HG03108 (cell line): ENCODE results near the gene ACAP2.

Source experiments
- ATAC-seq: cut with Tn5 transposase; IDR thresholded peaks from one replicate; pipeline ENCODE4 v1.9.1; 2021; ENCODE audit warnings: moderate library complexity; ENCODE audit not compliant: unreplicated experiment

Gene ACAP2

DNA sequence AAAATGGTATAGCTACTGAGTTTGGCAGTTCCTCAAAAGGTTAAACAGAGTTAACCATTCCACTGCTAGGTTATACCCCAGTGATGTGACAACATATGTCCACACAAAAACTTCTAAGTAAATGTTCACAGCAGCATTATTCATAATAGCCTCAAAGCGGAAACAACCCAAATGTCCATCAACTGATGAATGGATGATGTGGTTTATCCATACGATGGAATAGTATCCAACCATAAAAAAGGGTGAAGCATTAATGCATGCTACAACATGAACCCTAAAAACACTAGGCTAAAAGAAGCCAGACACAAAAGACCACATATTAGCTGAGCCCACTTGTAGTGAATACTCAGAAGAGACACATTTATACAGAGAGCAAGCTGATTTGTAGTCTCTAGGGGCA lies 180.9 kb downstream of the ACAP2 start:
- ATAC-seq: no peak

DNA sequence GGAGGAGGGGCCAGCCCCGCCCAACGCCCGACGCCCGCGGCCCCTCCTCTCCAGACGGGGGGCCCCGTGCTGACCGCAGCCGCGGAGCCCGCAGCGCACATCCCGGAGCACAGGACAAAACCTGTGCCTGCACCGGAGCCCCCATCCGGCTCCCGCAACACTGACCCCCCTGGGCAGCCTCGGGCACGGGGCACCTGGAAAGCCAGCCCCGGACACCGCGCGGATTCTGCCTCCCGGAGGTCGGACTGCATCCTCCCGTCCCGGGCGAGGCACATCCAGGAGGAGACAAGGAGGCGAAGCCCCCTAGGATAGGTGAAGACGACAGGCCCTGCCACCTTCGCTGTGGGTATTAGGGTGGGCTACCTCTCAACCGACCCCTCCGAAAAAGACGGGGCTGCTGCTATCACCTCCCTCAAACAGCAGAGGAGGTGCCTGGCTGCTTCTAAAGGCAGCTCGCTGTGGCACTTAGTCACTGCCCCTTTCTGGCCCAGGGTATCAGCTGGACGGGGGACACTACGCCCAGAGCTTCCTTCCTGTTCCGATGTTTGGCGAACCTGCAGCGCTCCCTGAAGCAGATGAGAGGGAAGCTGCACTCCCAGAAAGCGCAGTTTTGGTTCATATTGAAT lies 182.4 kb downstream of the ACAP2 start:
- ATAC-seq: peak; percentile 4

DNA sequence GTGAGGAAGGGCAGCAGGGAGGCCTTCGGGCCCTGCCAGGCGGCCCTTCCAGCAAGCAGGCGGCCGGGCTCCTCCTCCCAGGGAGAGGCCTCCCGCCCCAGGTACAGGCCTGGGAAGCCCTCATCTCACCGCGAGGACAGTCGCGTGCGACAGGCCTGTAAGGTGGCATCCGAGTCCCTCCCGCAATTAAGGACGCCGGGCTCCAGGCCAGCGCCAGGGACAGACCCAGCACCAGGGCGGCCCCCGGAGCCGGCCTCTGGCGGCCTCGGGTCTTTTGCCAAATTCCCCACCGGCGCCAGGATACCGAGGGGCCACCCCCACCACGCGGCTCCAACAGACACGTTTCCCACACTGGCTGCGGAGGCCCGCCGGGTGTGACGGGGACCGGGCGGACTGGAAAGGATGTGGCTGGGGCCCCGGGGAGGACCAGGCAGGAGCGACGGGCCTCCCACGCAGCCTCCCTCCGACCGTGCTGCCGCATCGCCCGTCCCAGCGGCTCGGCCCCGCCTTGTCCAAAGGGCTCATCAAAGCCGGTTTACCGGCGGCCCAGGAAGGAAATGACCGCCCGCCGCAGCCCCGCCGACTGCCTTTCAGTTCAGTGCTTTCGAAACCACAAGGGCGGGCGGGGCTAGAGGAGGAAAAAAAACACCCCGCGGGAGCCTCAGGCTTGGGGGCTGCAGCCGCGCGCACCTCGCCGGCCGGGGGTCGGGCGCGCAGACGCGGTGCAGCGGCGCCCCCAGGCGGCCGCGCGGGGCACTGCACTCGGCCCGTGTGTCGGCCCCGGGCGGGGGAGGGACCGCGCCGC lies 183.1 kb downstream of the ACAP2 start:
- ATAC-seq: peak; percentile 70

DNA sequence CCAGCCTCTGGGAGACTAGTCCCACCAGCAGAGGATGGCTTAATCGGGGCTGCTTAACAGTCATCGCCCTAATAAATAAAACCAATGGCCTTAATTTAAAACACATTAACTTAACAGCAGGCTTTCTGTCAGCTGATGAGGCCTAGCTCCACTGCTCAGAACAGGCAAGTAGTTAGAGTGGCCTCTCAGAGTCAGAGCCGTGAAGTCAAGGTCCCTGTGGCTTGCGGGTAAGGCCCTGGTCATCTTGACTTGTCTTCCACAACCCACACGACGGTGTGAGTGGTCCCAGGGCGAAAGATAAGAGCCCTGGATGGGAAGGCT lies 183.7 kb downstream of the ACAP2 start:
- ATAC-seq: no peak

DNA sequence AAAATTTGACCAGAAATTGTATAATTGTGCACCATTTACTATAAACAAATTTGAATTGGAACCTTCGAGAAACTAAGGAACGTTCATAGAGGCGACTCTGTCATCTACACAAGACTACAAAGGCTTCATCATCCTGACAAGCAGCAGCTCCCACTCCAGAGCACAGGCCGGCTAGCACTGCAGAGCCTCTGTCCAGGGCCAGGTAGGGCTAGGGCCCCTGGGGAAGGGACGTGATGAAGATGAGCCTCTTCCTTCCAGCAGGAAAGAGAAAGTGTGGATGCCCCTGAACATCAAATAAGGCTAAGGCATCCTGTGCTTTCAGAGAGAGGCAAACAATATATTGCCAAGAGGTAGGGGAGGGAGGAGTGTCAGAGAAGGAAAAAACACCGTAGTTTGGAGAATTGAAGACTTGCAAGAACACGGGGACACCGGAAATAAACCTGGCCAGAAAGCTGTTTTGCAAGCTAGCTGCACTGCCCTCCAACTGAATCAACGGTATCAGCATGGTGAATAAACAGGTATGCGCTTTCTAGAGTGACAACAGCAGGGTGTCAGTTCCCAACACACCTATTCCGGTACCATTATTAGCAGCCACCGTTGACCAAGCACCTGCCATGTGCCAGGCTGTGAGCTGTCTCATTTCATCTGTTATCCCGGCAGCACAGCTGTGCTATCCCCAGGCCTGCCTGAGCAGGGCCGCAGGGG lies 184.2 kb downstream of the ACAP2 start:
- ATAC-seq: no peak

DNA sequence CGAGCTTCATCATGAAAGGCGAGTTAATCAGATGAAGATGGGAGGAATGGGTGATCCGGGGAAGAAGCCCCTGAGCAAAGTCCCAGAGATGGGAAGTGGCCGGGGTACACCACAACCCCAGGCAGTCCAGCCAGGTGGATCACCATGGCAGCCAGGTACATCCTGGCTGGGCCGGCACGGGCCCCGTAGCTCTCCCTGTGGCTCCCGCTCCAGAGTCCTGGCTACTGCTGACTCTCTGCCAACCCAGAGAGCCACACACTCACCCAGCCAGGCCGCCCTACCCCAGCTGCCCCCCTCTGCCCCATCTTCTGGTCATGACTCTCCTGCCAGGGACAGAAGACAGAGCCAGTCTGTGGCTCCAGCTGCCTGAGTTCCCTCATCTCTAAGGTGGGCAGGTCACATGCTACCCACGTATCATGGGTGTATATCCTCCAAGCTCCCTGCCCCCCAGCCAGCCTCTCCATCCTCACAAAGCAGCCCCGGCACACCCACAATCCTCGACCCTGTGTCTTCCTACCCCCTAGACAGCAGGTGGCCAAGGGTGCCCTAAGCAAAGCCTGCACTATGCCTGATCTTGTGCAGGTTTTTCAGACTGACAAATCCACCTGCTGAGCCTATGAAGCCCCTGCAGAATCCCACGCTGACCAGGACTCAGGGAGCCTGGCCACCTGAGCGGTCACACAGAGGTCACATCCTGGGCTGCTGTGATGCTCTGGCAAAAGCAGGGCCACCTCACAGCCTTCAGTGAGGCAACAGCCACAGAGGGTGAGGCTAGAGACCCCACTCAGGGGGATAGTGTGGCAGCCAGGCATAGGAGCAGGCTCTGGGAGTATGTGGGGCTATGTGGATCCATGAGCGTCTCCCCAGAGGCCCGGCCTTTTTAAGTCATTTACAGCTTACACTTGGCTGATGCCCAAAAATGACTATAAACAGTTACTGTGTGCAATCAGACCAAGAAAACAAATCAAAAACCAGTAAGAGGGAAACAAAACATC lies 185.1 kb downstream of the ACAP2 start:
- ATAC-seq: no peak

DNA sequence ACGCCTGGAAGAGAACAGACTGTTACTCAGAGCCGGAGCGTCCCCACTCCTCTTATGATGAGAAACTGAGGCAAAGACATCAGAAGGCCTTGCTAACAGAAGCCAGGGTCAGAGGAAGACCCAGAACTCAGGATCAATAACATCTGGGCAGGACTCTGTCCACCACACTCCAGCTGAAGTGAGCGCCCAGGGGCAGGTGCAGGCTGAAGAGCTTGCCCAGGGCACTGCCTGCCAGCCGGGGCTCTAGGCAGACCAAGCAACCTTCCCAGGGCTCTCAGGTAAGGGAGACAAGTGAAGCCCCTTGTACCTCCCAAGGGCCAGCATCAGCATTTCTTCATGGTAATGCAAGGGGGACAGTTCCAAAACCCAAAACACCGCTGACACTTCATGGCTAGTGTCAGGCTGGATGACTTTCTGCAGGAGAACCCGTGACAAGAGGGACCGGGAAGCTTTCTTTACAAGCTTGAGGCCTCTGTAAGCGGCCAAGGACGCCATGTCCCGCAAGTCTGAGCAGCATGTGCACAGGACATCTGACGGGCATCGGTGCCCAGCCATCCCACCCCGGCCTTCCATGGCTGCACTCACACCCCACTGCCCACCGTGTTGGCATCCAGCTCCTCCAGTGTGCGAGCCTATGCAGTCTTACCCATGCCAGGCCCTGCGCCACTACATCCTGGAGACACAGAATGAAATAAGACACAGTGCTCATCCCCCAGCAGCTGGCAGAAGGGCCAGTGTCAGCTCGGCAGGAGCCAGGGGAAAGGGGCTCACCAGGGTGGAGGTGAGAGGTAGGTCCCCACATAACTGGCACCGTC lies 186.0 kb downstream of the ACAP2 start:
- ATAC-seq: no peak

DNA sequence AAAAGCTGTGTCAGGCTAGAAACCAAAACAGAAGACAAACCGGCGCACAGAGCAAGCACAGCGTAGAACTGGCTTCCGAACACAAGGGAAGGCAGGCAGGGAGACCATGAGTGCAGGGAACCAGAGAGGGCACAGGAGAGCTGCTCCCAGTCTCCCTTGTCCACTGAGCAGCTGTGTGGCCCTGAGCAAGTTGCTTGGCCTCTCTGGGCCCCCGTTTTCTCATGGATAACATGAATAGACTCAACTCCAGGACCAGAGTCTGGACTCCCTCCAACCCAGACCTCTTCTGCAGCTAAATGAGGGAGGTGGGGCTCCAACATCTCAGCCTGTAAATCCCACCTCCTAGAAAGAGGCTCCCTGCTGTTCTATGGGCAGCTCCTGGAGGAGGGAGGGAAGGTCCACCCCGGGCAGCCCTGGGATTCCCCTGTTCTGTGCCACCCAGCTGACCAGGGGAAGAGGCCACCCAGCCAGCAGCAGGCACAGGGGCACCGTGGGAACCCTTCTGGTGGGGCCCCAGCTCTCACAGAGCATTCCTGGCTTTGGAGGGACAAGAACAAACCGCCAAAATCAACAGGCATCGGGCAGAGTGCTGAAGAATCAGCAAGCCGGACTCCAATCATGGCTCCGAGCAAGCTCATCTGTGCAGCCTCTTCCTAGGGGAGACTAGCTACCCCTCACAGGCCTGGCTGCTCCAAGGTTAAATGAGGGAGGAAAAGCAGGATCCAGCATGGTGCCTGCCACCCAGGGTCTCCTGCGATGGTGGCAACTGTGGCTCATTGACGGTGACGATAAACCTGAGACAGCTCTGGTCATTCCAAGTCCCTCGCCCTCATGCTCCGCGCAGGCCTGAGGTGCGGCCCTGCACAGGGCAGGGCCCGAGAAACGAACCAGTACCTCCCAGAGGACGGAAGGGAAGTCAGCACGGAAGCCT lies 187.0 kb downstream of the ACAP2 start:
- no peak for ATAC-seq

DNA sequence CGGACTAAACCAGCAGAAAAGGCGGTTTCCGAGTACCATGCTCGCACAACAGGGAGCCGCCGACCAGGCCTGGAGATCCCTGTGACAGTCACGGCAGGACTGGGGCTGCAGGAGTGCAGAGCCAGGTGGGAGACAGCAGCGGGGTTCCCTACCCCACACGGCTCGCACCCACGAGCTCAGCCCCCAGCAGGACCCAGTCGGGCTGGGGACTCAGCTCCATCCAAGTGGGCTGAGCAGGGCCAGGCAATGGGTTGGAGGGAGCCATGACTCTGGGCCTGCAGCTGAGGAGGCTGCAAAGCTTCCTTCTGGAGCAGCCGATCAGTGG lies 187.7 kb downstream of the ACAP2 start:
- ATAC-seq: no peak

DNA sequence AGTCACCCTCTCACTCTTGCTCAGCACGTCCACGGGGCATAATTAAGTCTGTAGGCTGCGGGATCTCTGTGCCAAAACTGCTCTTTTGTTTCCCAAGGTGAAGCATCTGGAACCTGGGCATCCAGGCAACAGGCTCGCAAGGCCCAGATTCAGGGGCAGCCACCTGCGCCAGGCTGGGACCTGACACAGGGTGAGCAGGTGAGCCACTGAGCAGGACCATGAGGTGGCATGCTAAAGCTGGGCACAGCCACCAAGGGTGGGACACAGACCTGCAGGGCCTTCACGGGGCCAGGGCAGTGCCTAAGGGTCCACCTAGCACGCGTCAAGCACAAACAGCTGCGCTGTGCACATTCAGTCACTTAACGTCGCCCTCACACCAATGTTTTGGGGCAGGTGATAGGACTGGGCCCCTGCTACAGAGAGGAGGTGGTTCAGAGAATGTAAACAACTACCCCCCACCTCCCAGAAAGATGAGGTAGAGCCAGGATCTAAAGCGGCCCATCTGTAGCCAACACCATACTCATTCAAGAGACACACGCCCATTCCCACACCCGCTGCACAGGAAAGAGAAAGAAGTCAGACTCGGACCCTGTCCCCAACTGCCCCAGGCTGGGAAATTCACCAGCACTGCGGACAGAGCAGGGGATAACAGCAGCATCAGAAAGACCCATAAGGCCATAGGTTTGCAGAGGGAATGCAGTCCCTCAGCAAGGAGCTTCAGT lies 188.2 kb downstream of the ACAP2 start:
- no peak for ATAC-seq

DNA sequence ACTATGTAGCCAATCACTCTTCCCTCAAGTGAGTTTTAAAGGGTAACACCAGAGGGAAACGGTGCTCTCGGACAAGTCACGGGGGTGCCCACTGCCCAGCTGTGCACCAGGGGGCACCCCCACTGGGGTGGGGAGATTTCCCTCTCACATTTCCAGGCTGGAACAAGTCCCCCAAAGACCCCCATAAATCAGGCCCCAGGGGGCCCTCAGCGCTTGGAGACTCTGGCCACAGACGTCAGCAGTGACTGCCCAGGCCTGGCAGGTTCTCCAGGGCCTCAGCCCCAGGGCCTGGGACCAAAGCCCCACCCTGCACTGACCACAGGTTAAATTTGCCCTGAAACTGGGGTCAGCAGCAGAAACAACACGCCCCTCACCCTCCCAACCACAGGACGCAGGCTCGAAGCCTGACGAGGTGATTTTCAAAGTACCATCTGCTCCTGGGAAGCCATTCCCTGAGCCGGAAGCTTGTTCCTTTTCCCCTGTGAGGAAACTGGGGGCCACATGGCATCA lies 188.8 kb downstream of the ACAP2 start:
- ATAC-seq: no peak

DNA sequence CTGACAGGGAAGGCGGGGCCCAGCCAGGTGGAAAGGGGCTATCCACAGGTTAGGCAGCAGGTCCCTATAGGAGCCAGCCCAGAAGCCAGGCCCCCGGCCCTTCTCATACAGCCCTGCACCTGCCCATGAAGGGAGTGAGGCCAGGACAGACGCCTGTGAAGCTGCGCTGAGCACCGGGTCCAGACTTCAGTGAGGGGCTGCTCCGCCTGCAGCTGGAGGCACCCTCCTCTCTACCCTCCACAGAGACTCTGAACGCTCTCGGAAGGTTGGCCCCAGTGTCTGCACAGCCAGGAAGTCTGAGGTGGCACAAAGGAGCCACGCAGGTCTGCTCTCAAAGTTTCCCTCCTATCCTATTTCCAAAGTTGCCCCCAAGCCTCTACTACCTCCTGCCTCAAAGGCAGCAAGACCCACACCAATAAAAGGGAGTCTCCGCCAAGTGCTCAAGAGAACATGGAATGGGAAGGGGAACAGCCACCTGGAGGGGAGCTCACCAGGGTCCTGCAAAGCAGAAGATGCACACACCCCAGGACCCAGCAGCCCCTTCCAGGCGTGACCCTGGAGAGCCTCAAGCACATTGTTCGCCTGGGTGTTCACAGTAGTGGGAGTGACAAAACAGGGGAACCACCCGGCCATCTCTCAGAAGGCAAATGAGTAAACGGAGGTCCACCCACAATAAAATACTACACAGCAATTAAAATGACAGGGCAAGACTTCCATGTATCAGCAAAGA lies 191.3 kb downstream of the ACAP2 start:
- ATAC-seq: no peak

DNA sequence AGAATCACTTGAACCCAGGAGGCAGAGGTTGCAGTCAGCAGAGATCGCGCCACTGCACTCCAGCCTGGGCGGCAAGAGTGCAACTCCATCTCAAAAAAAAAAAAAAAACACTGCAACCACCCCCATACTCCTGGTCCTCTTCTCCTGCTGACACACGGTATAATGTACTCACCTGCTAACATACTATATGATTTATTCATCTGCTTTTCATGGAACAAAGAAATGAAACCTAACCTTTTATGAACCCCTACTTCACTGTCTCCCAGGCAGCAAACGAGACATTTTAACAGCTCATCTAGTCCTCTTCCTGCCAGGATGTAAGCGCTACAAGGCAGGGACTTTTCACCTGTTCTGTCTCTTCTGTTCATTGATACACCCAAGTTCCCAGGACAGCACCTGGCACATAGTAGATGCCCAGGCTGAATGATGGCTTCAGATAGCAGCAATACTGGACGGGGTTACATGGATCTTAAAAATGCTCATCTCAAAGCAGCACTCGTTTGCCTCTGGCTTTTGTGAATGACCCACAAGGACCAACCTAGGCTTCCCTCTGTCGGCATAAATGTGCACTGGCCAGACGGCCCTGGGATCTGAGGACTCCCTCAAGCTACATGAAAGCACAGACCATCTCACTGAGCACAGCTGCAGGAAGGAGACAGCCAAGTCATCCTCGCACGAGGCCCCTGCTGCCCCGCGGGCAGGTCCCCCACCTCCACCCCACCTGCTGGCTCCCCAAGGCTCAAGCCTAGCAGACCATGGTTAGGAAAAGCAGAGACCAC lies 192.2 kb downstream of the ACAP2 start:
- peak; percentile 46 for ATAC-seq

DNA sequence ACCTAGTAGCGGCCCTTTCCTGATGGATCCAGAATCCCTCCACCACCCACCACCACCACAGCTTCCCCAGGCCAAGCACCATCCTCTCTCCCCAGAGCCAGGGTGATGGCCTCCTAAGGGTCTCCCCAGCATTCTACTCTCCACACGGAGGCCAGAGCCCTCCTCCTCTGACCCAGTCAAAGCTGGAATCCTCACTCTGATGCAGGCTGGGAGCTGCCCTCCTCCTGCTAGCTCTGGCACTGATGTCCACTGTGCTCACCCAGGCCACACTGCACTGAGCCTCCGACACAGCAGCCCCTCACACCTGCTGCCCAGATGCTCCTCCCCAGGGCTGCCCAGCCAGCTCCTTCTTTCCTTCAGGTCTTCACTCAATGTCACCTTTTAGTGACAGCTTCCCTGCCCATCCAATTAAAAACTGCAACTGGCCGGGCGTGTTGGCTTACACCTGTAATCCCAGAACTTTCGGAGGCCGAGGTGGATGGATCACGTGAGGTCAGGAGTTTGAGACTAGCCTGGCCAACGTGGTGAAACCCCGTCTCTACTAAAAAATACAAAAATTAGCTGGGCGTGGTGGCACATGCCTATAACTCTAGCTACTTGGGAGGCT lies 192.9 kb downstream of the ACAP2 start:
- no peak for ATAC-seq

DNA sequence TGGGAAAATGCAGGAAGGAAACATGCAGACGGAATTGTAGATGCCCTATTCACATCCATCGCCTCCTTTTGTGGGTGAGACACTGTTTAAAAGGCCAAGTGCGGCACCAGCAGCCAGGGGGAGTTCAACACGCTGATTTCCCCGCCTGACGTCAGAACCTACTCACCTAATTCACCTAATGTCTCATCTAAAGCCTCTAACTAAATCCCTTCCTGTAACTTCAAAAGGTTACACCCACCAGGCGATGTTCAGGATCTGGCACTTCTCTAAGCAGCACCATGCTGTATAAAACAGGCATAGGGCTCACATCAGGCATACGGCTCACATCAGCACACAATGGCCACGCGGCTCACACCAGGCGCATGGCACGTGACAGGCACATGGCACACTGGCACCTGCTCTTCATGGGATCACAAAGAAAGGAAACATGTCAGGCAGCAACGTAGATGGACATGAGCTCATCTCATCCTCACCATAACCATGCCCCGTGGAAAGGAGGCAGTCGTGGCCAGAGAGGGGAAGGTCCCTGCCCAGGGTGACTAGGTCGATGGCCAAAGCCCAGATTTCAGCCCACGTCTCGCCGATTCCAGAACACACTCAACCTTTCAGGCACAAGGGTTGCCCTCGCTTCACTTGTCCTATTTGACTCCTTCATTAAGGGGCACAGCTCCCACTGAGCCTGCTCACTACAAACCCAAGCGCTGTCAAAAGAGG lies 193.6 kb downstream of the ACAP2 start:
- ATAC-seq: no peak

DNA sequence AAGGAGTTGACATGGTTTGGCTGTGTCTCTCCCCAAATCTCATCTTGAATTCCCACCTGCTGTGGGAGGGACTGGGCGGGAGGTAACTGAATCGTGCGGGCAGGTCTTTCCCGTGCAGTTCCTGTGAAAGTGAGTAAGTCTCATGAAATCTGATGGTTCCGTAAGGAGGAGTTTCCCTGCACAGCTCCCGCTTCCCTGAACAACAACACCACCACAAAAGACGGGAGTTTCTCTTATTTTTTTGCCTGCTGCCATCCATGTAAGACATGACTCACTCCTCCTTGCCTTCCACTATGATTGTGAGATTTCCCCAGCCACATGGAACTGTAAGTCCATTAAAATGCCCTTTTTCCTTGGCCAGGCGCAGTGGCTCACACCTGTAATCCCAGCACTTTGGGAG lies 194.5 kb downstream of the ACAP2 start:
- no peak for ATAC-seq
